ENCODE measurements around the gene HMG20A.

- TF ChIP-seq POLR2AphosphoS5 (IDR thresholded peaks at IDR 0.05) (no peak), CTCF (IDR thresholded peaks at IDR 0.05; ENCODE audit: poor library complexity, severe bottlenecking) (no peak), MXI1 (conservative IDR thresholded peaks at IDR 0.05; ENCODE audit: poor library complexity, severe bottlenecking) (no peak)
Observed at GRCh38 chr15:77446840-77447390, 26.2 kb downstream of the HMG20A start.
